CD4-positive, alpha-beta T cell treated with Interferon alpha-2 for 1 hour (primary cell): ENCODE data around the gene IMPG2.

Experiments used
- DNase-seq, 2 donors: peaks; one replicate each; pipeline ENCODE4 v3.0.0-alpha.2; 2020 to 2022

Gene IMPG2

DNA sequence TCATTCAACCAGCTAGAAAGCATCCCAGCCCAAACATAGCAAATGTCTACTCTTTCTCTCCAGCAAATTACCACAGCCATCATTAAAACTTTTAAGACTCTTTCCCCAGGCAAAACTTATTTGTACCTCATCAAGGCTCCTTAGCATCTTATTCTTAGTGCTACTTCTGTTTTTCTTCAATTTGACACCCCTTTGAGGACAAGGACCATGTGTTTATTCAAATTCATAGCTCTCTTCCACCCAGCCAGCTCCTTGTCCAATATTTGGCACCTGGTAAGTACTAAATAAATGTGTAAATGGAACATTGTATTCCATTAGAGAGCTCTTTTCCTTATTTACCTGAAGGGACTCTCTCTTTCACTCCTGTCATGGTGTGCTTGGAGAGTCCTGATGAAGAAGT, 89.8 kb downstream of the IMPG2 start:
- no peak for DNase-seq

DNA sequence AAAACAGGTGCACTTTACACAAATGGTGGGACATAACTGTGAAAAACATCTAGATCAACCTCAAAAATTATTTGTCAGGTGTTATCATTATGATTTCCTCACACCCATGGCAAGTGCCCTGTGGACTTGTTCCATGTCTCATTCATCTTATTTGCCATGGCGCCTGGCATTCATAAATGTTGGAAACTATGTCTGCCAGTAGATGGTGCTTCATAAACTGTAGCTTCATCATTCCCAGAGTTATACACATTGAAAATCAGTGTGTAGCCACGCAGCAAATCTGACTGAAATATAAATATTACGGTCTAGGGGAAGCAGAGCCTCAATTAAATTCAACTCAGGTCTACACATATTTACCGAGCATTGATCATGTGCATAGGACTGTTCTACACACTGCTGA, 90.7 kb downstream of the IMPG2 start:
- DNase-seq, result no peak

DNA sequence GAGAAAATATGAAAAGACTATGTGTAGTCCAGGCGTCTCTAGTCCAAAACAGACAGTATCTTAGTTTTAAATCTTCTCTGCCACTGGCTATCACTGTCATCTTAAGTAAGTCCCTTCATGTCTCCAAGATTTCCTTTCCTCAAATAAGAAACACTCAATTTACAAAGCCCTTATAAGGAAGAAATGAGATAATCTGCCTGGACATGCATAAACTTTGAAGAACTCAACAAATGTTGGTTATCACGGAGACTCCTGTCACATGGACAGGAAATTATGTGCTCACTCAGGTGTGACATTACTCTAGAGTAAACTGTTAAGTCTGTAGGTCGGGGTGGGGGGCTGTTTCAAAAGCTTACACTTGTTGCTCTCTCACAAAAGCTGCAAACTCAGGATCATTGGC, 91.9 kb downstream of the IMPG2 start:
- DNase-seq, result no peak

- DNase-seq, result no peak
Observed at GRCh38 chr3:101224739-101225138, 95.6 kb downstream of the IMPG2 start.

GRCh38 chr3:101223016-101223415, 97.4 kb downstream of the IMPG2 start:
- no peak for DNase-seq

DNA sequence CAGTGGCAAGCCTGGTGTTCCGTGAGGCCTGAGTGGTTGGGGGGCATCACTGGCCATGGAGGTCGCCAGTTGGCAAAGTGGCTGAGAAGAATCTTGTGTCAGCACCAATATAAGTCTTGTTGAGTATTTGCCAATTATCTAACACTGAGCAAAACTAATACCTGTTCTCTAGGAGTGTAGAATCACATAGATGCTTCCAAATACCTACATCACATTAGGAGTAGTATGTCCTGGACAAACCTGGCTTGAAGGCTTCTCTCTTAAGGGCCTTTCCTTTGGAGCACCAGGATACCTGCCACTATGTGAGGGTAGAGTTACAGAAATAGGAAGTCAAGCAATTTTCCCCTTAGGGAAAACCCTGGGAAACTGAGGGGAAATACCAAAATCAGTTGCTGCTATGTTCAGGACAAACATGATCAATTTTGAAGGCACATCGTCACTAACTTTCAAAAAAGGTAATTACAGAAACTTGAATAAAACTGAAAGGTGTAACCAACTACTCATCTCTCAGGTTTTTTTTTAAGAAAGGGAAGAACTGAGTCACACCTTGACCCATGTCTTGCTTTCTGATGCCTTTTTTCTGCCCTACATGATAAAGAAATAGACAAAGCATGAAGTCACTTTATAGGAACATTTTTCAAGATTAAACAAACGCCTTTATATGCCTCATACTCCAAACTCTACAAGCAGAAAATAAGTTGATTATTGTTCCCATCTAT, 100.4 kb downstream of the IMPG2 start:
- DNase-seq, result no peak

- DNase-seq, result no peak
Observed at GRCh38 chr3:101217472-101218245, 102.7 kb downstream of the IMPG2 start.

- DNase-seq, result no peak
Observed at GRCh38 chr3:101216710-101217465, 103.5 kb downstream of the IMPG2 start.

DNA sequence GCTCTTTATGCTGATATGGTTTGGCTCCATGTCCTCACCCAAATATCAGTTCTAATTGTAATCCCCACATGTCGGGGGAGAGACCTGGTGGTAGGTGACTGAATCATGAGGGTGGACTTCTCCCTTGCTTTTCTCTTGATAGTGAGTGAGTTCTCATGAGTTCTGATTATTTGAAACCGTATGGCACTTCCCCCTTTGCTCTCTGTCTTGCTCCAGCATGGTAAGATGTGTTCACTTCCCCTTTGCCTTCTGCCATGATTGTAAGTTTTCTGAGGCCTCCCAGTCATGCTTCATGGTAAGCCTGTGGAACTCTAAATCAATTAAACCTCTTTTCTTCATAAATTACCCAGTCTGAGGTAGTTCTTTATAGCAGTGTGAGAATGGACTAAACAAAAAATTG, 107.6 kb downstream of the IMPG2 start:
- no peak for DNase-seq

DNA sequence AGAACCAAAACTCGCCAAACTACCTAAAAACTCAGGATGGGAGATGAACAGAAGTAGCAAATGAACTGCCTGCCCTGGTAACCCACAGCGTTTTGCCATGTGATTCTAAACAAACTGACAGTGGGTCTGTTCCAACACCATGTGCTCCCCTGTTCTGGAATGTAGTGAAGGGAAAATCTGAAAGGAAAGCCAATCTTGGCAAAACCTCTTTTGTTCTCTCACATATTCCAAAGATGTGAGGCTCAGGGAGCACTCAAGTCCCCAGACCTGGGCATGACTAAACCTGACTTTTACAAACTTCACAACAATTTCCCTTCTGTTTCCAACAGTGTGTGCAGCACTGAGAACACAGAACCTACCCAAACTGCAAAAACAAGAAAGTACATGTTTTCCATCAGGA, 116.1 kb downstream of the IMPG2 start:
- no peak for DNase-seq

GRCh38 chr3:101203411-101203810, 117.0 kb downstream of the IMPG2 start:
- DNase-seq, result no peak

- no peak for DNase-seq
Observed at GRCh38 chr3:101202640-101203039, 117.7 kb downstream of the IMPG2 start.

DNA sequence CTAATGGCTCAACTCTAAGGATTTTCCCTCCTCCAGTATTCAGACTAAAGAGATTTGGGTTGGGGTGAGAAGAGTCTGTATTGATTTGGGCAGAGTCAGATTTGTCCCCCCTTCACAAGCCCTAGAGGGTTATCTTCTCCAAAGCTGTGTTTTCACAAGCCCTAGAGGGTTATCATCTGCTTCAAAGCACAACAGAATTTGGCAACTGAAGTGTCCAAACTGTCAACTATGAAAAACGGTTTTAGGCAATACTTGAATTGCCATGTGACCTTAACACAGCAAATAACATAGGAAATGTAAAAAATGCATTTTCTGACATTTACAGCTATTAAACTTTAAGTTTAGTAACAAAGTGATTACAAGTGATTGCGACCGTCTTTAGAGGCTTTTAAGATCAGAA, 119.9 kb downstream of the IMPG2 start:
- no peak for DNase-seq

DNA sequence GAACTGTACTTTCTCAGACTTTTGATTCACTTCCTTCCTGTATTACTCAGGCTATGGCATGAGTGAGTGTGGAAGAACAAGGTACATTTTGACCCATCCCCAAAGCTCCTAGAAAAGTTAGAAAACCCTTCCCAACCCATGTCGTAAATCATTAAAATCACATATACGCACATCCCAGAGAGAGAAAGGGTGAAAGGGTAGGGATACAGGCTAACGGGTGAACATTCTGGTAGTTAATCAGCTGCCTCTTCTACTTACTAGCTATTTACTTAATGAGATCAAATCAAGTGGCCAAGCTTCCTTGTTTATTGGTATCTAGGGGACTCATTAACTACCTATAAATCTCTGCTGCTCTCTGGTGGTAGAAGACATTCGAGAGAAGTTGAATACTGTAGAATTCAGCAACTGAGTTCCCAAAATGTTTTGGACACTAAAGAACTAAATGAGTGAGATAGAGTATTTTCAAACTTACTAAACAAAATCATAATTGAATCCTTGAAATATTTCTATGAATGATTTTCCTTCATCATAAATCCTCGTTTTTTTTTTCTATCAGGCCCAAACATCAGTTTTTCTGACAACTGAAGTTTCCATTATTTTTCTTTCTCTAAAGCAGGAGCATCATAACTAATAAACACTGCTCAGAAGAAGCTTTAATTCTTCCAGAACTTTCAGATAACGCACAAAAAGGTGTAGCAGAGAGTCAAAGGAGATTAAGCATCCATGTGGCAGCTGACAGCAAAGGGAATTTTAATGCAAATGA, 124.2 kb downstream of the IMPG2 start:
- no peak for DNase-seq

GRCh38 chr3:101194392-101194791, 126.0 kb downstream of the IMPG2 start:
- no peak for DNase-seq

DNA sequence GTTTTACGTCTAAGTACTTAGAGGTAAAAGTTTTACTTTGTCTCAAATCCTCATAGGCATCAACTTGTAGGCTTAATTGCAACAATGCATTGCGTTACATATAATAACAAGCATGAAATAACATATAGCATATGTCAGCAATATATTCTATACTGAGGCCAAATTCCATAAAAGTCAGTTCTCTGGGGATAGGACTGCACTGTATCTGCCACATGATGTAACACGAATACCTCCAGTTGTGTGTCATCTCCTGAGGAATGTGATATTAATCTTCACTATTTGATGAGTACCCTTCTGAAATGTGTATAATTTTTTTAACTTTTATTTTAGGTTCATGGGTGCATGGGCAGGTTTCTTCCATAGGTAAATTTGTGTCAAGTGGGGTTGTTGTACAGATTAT, 126.4 kb downstream of the IMPG2 start:
- DNase-seq, result no peak

GRCh38 chr3:101189796-101190195, 130.6 kb downstream of the IMPG2 start:
- DNase-seq, result no peak

GRCh38 chr3:101189176-101189575, 131.2 kb downstream of the IMPG2 start:
- no peak for DNase-seq

DNA sequence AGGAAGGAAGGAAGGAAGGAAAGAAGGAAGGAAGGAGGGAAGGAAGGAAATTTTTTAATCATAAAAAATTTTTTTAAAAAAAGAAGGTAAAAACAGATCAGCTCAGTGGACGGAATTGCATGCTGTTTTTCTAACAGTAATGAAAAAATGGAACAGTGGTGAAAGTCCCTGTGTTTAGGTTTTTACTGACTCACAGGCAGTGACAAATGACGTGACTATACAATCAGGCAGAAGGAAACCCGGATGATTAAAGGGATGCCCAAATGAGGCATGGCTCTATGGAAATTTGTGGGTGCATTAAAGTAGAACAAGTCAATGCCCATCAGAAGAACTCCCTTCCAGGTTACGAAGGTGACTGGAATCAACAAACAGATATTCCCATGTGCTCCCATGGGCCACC, 135.0 kb downstream of the IMPG2 start:
- DNase-seq, result no peak

DNA sequence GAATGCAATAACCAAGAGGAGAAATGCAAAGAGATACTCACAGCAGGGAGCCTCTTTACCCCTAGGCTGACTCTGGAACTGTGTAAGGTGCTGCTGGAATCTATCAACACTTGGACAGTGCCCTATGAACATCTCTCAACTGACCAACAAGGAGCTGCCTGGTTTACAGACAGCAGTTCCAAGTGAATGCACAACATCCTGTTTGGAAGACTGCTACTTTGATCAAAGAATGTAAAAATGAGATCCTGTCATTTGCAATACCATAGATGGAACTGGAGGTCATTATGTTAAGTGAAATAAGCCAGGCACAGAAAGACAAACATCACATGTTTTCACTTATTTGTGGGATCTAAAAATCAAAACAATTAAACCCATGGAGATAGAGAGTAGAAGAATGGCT, 136.3 kb downstream of the IMPG2 start:
- DNase-seq, result no peak

DNA sequence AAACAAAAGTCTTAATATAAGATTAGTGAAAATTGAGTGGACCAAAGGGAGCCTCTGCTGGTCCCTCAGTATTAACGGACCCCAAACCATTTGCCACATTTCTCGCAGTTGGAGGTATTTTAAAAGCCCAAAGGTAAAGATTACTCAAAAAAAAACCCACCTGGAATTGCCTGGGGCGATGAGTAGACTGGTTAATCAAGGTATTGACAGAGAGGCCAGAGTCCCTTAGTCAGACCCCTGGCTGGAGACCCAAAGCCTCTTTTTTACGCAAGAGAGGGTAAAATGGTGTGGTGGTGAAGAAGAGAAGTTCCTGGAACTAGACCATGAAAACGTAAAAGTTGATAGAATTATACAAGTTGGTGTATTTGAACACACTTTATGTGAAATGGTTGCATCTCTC, 137.2 kb downstream of the IMPG2 start:
- no peak for DNase-seq

DNA sequence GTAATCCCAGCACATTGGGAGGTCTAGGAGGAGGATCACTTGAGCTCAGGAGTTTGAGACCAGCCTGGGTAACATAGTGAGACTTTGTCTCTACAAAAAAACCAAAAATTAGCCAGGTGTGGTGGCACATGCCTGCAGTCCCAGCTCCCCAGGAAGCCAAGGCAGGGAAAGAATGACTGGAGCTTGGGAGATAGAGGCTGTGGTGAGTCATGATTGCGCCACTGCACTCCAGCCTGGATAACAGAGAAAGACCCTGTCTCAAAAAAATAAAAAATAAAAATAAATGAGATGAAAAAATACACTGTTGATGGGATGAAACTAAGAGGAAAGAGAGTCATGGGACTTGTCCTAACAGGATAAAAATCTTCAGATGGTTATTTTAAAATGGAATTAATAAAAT, 137.6 kb downstream of the IMPG2 start:
- DNase-seq, result no peak

- DNase-seq, result no peak
Observed at GRCh38 chr3:101181801-101182200, 138.6 kb downstream of the IMPG2 start.
